NCI-H1105 (cell line): ENCODE data around the gene PTPRN2.

Experiments used
- DNase-seq: peaks from one replicate; lab custom pipeline; 2025; lab: John Stamatoyannopoulos, UW

PTPRN2 gene

DNA sequence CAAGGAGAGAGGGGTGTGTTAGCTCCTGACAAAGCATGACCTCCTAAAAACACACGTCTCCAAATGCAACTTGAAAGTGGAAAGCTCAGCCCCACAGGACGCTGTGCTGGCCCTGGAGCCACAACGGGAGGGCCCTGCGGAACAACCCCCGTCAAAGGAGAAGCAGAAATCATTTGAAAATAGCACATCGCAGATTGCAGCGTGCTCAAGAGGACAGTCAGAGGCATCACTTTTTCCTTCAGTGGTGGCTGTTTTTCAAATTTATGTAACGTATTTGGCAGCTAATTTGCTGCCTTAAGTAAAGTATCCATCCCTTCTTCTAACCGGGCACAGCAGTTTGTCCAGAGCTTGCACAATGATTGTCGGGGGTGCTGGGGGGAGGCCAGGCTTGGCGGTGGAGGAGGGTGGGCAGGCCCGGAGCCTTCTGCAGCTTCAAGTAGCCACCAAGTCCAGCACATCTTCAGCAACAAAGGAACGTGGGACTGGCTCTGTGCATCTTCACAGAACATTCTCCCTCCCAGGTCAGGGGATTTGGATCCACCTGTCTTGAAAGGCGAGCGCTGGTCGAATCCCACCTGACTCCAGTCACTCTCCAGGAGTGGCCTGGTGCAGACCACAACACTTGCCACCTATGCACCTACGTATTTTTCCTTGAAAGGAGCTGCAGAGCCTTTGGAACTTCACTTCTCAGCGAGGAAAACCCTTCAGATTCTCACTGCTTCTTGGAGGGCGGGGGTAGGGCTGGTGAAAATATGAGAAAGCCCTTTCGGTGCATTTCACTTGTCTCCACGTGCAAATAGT, 904.5 kb downstream of the PTPRN2 start:
- no peak for DNase-seq

DNA sequence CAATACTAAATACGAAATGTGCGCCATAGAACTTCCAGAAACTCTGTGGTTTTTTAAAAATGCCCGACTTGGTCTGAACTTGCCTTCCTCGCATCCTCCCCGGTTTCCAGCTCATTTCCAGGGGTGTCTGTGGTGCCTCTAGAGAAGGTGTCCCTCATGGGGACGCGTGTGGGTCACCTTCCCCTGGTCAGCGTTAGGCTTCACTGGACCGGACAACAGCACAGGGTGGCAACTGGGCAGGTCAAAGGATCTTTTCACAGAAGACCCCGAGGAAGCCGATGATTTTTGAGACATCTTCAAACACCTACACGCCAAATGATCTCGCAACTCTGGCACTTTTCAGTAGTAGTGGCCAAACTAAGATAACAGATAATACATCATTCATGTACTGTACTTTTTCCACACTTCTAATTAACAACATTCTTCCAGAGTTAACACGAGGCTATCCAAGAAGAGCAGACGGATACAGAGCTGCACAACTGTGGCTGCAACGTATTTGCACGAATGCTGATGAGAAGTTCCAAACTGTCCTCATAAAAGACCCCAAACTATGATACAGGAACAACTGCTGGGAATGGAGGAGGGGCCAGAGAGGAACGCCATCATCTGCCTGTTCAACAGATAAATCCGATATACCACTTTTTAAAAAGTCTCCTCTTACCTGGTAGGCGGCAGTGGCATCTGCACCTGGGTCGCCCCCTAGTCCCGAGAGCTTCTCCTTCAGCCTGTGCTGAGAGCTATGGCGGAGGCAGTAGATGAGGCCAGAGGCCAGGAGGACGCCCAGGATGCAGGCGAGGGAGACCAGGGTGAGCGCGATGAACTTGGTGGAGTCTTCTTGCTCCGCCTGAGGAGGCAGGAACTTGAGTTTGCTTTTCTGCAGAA, 905.3 kb downstream of the PTPRN2 start:
- DNase-seq = no peak

DNA sequence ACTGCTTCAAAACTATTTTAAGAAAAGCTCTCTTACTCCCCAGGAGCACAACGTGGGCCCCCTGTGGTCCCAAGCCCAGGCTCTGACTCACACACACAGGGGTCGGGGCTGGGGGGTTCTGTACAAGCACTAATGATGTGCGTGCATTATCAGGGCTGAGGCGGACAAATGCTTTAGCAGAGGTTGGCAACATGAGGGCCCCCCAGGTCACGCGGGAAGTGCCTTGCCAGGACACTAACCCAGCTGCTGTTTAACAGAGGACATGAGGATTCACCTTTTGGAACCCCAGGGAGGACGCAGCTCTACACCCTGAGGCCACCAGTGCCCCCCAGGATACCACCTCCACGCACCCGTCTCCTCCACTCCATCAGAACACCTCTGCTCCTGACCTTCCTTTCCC, 908.0 kb downstream of the PTPRN2 start:
- DNase-seq = no peak

DNA sequence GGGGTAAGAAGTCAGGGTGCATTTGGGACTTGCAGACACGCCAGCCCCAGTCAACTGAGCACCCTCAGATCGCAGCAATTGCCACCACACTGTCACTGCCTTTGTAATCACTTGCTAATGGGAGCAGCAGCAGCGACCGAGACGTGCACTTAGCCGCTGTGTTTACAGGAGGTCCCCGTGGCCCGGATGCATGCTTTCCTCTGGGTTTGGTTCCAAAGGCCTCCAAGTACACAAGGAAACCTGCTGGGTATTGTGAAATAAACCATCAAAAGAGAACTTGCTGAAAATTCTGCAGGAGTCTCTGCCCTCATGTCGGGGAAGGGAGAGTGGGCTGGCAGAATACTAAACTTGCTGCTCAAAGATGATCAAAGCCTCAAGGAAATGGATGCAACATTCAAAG, 909.1 kb downstream of the PTPRN2 start:
- DNase-seq = no peak

DNA sequence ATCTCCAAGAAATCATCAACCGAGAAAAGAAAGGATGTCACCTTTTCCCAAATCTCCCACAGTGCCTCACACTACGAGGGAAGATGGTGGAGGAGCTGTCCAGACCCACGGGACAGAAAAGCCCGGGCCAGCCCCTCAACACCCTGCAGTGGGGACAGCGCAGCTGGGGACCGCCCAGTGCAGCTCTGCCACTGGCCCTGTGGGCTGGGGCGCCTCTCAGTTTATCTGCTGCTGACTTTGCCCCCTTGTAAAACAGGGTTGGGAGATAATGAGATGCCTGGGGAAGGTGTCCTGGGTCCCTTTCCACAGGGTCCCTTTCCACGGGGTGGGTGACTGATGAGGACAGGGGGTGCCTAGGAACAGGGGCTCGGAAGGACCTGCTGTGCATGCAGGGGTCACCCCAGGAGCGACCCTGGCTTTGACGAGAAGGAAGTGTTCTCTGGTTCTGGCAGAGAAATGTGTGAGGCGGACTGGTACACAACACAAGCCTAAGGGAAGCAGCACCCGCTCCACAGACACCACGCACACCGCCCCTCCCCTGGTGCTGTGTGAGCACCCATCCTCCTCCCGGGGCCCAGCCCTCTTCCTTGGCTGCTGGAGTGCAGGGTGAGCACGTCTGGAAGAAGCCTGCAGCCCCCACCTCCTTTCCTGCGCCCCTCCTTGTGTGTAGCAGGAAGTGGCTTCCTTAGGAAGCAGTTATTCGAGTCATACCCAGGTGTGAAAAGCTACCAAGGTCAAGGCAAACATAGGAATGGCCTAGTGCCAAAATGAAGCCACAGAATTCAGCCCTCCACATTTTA, 911.0 kb downstream of the PTPRN2 start:
- no peak for DNase-seq

DNA sequence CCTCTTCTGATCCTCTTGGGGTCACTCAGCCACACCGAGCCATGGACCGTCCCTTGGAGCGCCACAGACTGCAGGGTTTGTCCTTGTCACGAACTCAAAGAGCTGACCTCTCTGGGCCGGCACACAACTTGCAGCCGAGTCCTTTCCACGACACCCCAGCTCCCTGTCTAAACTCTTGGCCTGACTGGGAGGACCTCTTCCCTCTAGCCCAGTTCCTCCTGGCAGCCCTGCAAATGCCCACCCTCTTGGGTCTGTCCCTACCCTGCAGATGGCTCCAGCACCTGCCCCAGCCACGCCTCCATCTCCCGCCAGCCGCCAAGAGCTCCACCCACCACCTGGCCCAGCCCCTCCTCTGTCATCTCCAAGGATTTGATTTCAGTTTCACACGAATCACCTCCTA, 911.6 kb downstream of the PTPRN2 start:
- DNase-seq = no peak

DNA sequence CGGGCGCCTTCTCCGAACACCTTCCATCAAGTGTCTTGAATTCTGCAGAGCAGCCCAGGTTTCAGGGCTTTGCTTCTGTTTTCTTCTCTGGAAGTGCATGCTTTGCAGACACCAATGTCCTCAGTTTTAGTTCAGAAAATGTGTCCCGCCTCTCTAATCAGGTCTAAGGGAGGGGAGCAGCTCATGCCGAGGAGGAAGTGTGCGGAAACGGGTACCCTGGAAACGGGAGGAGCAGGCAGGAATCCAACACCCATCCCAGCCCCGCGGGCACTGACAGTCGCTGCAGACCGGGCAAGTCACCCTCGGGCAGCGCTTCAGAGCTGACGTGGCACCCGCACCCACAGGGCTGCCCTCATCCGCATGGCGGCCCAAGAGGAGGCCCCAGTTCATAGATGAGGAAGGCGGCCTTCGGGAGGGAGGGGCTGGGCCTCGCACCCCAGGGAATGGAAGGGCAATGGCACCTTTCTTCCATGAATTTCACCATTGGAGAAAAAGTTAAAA, 912.1 kb downstream of the PTPRN2 start:
- no peak for DNase-seq

DNA sequence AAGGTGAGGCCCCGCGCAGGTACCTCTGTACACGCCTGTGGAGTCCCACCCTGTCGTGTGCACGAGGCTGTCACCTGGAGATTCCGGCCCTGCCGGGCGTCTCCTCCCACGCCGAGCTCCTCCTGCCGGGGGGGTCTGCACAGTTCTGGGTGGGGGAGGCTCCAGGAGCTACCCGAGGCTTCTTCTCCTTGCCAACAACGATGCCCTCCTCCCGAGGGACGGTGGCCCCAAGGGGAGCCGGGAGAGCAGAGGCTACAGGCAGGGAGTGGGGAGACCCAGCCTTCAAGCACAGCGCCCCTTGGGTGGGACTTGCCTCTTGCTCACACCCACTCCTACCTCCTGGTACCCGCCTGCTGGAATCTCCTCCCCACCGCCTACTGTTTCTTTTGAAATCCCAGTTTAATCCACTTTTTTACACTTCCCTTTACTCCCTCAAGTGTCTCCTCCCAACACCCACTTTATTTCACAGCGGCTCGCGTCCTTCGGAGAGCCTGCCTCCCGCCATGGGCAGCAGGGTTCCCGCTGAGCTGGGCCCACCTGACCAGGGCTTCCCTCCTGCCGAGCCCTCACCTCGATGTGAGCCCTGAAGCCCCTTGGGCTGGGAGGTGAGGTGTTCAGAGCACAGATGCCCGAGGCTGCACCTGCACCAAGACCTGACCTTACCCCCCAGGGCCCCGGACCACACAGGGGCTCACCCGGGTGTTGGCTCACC, 912.8 kb downstream of the PTPRN2 start:
- DNase-seq = no peak

DNA sequence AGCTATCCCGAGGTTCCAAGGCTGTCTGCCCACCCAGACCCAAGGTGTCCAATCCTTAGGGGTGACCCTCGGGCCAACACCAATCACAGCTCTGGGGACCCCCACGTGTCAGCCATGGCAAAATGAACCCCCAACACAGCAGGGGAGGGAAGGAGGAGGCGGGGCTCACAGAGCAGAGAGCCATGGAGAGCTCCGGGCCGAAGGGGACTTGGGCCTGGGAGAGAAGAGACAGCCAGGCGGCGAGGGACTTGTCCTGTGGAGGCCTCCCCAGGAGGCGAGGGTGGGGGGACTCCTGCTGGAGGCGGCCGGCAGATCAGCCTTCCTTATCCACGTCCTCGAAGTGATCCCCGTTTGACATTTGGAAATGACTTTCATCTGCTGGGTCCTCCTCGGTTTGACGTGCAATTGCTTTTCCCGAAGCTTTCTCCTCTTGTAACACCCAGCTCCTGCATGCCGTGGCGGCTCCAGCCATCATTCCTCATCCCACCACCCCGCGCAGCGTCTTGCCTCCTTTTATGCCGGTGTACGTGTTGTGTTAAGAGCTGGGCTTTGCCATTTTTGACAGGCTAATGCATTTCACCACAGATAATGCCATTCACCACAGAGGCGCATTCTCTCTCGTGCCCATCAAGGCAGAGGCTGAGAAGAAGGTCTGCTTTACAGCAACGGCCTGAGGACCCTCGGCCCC, 913.5 kb downstream of the PTPRN2 start:
- no peak for DNase-seq

DNA sequence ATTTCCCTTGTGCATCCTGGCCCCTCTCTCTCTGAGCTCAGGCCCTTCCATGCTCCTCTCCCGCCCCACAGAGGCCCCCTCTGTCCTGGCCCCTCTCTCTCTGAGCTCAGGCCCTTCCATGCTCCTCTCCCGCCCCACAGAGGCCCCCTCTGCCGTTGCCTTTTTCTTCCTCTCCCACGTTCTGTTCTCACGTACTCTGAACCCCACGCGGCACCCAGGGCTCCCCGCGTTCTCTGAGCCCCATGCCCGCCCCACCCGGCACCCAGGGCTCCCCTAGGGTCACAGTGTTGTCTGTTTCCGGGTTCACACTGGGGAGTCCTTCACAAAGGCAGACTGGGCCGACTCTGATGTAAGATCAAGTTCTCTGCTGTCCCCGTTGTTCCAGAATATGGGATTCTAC, 914.0 kb downstream of the PTPRN2 start:
- DNase-seq = no peak

DNA sequence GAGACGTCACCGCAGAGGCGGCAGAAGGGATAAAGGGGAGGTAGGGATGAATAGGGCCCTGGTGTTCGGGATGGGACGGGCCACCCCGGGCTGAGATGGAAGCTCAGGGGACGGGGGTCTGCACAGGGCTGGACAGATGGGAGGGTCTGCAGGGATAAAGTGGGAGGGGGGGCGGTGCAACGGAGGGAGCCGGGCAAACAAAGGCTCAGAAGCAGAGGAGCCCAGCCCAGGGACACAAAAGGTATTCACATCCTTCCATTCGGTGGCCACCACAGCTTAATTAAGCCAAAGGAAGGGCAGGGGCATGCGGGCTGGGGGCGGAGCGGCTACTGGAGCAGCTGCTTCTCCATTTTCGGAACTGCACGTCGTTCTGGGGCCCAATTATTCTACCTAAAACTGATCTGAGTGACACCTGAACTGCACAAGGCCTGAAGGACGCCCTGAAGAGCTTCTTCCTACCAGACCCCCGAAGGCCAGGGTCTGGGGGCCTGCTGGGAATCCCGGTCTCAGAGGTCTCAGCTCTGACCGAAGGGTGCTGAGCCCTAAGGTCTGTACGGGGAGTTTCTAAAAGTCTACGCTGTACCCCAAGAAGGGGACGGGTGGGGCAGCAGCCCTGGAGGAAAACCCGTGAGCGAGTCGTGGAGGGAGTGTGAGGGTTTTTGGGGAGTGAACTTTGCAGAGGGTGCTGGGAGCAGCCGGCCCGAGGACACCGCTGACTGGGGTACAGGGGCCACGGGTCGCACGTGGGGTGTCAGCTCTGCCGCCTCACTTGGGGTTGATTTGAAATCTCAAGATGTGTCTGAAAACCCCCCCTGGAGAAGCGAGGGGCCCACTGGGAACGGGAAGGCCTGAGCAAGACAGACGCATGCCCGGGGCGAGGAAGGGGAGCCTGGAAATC, 916.0 kb downstream of the PTPRN2 start:
- DNase-seq = no peak

DNA sequence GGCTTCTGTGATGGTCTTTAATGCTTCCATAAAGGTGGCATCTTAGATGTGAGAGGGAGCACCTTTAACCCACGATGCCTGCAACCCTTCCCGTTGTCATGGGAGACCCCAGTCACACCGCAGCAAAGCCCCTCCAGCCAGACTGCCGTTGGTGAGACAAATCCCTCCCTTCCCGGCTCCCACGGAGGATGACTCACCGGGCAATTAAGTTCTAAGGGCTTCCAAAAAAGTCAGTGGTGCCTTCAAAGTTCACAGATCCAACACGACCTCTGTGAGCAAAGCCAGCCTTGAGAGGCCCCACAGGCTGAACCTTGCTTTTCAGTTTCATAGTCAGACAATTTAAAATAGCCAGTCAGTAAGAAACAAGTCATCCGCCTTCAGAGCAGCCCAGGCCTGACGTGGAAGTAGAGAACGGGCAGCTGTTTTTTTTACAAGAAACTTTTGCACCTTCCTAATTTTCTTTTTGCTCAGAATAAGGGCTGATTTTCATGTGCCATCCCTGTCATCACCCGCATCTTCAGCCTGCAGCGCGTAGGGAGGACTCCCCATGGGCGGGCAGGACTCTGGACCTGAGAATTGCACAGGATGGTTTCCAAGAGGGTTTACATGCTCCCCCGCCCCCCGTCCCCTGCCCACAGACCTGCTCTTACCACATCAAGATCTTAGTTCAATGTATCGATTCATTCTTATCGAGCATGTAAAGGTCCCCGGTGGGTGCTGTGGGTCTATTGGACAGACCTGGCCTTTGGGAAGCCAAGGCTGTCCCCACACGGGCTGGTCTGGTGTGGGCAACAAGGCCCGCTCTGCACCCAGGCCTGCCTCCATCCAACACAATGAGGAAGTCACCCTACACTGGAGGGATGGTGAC, 916.9 kb downstream of the PTPRN2 start:
- DNase-seq = no peak

DNA sequence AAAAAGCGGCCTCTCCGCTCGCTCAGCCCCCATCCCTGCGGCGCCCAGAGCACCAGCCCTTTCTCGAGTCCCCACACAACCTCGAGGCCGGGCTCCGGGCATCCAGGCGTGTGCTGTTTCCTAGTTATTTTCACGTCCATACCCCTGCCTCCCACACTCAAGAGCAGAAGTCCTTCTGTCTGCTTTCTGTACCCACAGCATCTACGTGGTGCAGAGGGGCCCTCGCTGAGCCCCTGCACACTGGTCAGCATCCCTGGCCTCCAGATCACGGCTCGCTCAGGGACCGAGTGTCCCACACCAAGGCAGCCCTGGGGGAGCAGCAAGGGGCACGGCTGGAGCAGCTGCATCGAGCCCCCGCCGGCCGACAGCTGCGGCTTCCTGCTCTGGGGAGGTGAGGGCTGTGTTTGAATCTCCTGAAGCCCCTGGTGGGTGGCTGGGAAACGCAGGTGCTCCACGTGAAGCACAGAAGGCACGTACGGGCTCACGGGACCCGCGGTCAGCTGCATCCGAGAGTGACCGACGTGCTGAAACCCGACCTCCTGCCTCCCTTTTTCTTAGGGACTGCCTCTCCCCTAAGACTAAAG, 917.8 kb downstream of the PTPRN2 start:
- no peak for DNase-seq

DNA sequence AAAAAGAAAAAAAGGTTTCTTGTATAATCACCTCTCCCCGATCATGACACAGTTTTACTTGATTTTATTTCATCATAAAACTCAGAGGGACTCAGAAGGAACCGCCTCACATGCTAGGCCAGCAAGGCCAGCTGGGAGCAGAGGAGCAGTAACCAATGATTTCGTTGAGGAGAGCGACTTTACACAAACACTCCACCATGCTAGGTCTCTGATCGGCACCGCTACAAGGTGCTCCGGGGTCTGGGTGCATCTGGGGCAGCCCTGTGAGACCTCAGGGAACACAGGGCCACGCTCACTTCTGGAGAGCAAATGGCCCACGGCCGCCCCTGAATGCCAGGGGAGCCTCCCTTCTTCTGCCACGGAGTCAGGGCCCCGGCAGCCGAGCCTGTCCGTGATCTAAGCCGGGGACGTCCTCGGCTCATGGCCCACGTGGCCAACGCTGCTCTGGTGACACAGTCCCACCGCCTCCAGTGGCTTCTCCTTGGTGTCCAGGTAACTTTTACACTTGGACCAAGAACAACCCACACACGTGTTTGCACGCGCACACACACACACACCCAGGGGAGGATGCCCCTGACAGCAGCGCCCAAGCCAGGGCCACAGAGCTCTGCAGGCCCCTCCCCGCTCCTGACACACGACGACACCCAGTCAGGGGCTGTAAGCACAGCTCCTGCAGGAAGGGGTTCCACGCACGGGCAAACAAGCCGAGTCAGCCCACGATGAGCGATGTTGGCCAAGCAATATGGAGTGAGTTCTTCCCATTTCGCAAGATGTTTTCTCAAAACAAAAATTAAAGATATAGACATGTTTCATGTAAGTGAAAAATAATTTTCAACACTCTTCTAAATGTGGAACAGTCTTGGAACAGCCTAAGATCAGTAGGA, 918.5 kb downstream of the PTPRN2 start:
- DNase-seq = no peak

DNA sequence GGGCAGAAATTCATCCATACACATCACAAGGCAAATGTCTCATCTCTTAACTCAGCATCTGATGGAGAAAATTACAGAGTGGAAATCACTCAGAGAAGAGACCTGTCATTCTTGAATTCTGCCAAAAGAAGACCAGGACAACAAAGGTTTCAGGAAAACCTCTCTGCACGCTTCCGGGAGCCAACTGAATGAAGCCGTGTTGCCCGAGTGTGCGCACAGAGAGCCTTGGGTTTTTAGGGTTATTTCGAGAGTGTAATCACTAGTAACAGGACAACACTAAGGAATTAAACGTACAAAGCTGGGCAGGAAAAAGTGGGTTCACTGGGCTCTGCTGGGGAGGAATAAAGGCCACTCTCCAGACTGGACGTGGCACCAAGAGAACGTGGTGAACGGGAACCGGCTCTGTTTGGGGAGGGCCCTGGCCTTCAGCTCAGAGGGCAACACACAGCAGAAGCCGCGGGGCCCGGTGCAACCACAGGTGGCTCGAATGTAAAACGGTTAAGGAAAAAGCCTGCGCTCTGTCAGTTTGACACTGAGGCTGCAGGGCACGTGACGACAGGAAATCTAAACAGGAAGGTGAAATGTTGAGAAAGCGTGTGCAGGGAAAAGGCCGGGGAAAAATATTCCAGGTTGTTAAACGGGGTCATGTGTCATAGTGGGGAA, 919.3 kb downstream of the PTPRN2 start:
- DNase-seq = no peak

DNA sequence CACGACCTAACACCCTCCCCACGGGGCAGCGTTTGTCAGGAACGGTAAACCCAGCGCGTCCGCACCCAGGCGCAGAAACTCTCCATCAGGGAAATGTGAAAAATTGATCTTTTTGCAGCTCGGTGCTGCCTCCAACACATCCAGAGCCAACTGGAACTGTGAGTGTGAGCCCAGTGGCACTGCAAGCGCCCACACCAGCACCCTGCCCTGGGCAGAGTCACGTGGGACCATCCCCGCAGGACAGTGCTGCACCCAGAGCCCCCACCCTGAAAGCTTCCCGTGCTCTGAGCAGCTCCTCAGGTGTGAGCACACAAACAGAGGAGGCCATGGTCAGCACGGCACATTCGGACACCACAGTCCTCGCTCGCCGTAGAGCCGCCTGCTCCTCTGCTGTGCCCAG, 919.9 kb downstream of the PTPRN2 start:
- DNase-seq = no peak

DNA sequence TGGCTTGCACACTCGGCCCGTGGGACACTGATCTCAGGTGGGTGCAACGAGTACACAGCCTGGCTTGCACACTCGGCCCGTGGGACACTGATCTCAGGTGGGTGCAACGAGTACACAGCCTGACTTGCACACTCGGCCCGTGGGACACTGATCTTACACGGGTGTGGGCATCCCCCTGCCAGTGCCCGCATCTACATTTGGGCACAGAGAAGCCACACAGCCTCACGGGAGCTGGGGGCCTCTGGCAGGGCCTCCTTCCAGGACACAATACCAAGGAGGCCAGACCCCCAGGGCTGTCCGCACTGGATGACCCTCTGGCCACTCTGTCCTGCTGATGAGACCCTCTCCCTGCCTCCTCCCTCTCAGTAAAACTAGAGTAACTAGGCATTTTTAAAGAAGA, 920.4 kb downstream of the PTPRN2 start:
- no peak for DNase-seq
